D341Med (cell line): ENCODE results near the gene GNAT1.

Experiments
- DNase-seq: peaks from one replicate; pipeline ENCODE4 v3.0.0; 2012; ENCODE audit warnings: low spot score

Gene GNAT1

DNA sequence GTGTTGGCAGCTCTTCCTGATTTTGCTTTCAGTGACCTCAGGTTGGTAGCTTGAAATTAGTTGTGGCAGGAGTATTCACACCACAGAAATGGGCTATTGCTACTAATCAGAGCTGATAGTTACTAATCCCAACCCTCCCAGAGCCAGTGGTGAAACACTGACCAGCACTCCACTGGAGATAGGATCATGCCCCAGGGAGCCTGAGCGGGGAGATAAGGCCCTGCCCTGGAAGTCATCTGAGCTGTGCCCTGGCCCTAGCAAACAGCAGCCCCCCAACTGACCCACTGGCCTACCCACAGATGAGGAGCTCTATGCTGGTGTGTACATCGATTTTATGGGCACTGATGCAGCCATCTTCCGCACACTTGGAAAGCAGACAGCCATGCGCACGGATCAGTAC is 9.4 kb upstream of the GNAT1 start:
- DNase-seq = no peak

DNA sequence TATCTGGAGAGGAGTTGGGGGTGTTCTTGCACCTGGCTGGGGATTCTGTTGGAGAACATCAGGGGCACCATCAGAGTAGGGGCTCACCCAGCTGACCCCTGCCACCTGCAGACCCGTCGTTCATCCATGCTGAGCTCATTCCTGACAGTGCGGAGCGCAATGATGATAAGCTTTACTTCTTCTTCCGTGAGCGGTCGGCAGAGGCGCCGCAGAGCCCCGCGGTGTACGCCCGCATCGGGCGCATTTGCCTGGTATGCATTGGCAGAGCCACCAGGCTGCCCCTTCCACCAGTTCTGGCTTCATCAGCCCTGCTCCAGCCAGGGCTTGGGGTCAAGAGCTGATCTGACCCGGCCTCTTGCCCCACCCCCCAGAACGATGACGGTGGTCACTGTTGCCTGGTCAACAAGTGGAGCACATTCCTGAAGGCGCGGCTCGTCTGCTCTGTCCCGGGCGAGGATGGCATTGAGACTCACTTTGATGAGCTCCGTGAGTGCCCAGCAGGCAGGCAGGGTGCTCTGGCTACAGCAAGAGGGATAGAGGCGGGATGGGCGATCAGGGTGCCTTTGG is 8.8 kb upstream of the GNAT1 start:
- no peak for DNase-seq

DNA sequence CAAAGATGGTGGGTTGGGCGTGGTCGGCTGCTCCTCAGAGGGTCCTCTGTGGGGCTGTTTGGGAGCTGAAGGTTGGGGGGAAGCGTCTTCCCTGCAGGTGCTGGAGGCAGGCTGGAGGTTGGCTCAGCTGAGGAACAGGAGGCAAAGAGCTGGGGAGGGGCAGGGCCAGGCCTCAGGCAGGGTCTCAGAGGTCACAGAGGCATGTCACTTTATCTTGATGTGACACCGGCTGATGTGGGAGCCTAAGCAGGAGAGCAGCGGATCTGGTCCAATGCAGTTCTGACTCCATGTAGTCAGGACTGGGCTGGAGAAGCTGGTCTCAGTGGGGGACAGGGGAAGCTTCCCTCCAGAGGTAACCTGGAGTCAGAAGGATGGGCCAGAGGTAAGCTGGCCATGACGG is 7.7 kb upstream of the GNAT1 start:
- no peak for DNase-seq

DNA sequence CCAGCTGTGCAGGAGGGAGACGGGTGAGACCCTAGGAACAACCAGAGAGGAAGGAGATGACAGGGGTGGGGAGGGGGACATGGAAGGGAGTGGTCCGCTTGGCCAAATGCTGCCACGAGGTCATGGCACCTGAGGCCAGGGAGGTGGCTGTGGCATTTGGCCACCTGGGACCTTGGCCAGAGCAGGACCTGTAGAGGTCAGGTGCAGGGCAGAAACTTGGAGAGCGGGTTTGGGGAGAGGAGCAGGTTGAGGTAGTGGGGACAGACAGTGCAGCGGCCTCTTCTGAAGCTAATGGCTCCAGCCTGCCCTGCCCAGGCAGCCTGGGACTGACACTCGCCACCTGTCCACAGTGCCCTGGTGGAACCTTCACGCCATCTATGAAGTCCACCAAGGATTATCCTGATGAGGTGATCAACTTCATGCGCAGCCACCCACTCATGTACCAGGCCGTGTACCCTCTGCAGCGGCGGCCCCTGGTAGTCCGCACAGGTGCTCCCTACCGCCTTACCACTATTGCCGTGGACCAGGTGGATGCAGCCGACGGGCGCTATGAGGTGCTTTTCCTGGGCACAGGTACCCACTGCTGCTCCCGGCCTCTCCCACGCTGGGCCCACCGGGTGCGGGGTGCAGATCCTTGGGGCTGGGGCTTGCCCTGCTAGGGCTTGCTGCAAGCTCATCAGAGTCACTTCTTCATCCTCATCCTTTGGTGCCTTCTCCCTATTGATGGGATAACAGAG is 7.0 kb upstream of the GNAT1 start:
- DNase-seq = no peak

DNA sequence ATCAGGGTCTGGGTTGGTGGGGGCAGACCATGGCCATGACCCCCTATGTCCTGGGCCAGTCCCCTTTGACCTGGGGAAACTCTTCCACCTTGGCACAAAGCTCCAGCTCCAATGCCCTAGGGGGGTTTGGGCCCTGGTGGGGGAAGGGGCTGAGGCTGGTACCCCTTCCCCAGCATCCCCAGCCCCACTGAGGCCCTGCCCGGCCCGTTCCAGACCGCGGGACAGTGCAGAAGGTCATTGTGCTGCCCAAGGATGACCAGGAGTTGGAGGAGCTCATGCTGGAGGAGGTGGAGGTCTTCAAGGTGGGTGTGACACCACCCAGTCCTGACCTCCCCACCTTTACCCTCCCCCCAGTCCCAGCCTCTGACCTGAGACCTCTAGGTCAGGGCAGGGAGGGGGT is 6.2 kb upstream of the GNAT1 start:
- no peak for DNase-seq

DNA sequence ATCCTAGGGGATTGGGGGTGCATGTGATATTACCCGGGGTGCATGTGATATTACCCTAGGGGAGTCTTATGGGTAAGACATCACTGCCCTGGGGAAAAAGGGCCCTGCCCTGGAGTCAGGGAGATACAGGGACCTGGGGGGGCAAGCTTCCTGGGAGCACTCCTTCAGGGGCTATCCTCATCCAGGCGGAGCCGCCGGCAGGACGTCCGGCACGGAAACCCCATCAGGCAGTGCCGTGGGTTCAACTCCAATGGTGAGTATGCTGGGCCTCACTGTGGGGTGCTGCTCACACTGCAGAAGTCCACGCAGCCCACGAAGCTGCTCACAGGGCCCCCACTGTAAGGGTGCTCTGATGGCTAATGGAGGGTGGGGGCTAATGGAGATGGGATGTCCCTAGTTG is 5.3 kb upstream of the GNAT1 start:
- no peak for DNase-seq

DNA sequence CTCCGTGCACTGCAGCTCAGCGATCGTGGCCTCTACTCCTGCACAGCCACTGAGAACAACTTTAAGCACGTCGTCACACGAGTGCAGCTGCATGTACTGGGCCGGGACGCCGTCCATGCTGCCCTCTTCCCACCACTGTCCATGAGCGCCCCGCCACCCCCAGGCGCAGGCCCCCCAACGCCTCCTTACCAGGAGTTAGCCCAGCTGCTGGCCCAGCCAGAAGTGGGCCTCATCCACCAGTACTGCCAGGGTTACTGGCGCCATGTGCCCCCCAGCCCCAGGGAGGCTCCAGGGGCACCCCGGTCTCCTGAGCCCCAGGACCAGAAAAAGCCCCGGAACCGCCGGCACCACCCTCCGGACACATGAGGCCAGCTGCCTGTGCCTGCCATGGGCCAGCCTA is 3.7 kb upstream of the GNAT1 start:
- no peak for DNase-seq

DNA sequence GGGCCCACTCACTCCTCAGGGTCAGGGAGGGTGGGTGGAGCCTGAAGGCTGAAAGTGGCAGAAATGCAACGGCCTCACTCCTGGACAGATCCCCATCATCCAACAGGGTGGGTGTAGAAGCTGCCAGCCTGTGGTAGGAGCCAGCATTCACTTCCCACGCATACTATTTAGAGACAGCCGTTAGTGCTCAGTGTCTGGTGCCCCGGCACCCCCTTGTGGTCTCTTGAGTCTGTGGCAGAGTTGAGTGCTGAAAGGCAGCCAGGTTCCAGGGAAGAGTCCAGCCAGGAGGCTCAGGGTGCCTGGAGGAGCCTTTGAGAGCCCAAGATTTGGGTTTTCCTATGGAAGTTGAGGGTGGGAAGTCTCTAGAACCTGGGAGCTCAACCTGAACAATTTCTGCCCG is 2.1 kb upstream of the GNAT1 start:
- peak; percentile 78 for DNase-seq

DNA sequence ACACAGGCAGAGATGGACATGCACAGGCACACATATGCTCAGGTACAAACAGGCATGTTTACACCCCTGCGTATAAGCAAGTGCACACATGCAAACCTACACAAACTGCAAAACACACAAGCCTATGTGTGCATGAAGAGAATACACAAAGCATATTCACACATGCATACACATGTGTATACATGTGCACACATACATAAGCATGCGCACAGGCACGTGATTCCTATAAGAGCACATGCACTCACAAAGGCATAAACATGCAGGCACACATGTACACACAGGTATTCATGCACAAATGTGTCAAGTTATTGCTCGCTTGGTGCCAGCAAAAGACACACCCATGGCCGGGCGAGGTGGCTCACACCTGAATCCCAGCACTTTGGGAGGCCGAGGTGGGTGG is 1.4 kb upstream of the GNAT1 start:
- no peak for DNase-seq

DNA sequence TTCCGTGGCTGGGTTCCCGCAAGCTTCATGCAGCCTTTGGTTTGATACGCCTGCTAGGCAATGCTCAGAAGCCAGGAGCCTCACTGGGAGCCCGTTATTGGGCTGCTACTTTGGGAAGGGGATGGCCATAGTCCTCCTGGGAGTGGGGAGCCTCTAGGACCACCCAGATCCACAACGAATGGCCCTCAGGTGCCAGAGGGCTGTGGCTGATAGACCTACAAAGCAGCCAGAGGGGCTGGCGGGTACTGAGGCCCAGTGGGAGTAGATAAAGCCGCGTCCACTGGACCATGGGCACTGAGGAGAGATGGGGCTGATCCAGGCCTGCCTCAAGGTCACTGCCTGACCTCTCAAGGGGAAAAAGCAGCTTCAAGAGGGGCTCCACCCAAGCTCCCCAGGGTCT is 714 bp downstream of the GNAT1 start:
- DNase-seq = no peak

DNA sequence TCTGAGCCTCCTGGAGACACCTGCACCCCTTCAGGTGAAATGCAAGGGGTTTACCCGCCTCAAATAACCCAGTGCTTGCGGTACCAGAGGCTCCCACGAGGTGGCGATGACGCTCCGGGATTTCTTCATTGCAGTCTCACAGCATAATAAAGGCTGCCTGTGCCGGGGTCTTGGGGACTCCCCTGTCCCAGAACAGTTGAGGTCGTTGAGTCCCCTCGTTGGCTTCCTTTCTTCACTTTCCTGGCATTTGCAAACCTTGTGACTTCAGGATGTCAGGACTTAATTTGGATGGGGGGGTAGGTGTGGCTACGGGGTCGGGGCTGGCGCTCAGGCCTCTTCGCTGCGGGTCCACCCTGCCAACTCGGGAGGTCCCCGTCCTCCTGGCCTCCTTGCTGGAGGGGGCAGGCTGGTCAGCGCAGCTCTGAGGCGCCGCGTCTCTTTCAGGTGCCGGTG is 1.3 kb downstream of the GNAT1 start:
- DNase-seq = peak; percentile 79

DNA sequence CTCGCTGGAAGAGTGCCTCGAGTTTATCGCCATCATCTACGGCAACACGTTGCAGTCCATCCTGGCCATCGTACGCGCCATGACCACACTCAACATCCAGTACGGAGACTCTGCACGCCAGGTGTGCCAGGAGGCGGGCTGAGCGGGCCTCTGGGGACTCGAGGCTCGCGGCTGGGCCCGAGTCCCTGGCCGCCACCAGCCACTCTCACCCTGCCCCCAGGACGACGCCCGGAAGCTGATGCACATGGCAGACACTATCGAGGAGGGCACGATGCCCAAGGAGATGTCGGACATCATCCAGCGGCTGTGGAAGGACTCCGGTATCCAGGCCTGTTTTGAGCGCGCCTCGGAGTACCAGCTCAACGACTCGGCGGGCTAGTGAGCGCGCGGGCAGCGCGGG is 1.9 kb downstream of the GNAT1 start:
- no peak for DNase-seq

DNA sequence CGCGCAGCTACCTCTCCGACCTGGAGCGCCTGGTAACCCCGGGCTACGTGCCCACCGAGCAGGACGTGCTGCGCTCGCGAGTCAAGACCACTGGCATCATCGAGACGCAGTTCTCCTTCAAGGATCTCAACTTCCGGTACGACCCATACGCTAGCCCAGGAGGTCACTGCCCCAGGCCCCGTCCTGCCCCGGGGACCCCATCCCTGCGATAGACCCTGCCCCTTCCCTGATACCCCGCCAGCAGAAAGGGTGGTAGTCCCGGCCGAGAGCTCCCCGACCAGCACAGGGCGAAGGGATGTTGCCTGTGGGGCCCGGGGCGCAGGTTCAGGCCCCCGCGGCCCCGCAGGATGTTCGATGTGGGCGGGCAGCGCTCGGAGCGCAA is 2.3 kb downstream of the GNAT1 start:
- DNase-seq = no peak

DNA sequence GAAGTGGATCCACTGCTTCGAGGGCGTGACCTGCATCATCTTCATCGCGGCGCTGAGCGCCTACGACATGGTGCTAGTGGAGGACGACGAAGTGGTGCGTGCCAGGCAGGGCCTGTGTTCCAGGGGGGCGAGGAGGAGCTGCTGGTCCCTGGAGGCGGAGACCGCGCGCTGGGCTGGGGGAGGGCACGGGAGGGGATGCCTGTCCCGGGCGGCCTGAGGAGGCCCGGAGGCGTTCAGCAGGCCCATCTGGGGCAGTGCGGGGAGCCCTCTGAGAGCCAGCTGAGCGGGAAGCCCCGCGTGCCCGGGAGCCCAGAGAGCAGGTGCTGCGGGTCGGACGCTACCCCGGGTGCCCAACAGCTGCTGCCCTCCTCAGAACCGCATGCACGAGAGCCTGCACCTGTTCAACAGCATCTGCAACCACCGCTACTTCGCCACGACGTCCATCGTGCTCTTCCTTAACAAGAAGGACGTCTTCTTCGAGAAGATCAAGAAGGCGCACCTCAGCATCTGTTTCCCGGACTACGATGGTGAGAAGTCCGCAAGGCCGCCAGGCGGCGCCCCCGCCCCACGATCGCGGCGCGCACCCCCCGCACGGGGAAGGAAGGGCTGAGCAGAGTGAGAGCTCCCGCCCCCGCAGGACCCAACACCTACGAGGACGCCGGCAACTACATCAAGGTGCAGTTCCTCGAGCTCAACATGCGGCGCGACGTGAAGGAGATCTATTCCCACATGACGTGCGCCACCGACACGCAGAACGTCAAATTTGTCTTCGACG is 2.9 kb downstream of the GNAT1 start:
- DNase-seq = peak; percentile 87

DNA sequence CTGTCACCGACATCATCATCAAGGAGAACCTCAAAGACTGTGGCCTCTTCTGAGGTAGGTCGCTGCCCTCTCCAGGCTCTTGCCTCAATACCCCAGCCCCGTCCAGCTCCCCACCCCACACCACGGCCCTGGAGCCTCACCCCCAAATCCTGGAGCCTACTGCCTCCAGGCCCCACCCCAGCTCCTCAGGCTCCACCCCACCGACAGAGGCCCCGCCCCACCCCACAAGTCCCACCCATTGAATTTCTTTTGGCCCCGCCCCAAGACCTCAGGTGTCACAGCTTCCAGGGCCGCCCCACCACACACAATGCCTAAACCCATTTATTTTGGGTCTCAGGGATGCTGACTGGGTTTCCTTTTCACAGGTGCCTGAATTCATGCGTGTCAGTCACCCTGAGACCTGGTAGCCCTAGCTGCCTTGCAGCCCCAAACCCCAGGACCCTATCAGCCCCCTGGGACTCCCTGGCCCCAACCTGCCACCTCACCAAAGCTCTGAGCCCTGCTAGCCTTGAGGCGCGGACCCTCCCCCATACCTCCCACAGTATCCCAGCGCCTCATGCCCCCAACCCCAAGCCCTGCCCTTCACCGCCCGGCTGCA is 3.6 kb downstream of the GNAT1 start:
- peak; percentile 67 for DNase-seq

DNA sequence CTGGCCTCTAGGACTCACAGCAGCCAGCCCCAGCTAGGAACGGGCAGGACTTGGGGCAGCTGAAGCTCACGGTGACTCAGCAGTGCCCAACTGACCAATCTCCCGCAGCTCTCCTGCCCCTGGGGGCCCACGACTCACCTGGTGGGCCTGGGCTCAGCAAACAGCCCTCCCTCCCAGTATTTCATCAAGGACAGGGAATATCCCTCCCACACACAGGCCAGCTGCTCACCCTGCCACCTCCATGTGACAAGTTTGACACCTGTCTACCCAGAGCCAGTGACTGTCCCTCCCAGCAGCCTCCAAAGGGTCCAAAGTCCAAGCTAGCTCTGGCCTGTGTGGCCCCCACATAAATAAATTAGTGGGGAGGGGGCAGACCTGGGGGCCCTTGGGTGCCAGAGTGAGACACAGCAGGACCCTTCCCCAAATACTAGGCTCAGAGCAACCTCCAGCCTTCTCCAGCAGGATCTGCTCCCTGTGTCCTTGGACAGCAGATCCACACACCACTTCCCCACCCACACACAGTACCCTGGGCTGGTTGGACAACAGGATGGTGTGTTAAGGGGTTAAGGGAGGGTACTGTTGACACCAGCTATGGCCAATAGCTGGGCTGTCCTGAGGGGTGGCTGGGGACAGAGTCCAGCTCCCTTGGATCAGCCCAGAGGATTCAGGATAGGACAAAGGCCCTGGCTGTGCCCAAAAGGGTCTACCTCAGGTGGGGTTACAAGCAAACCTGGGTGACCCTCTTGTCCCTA is 4.3 kb downstream of the GNAT1 start:
- no peak for DNase-seq

DNA sequence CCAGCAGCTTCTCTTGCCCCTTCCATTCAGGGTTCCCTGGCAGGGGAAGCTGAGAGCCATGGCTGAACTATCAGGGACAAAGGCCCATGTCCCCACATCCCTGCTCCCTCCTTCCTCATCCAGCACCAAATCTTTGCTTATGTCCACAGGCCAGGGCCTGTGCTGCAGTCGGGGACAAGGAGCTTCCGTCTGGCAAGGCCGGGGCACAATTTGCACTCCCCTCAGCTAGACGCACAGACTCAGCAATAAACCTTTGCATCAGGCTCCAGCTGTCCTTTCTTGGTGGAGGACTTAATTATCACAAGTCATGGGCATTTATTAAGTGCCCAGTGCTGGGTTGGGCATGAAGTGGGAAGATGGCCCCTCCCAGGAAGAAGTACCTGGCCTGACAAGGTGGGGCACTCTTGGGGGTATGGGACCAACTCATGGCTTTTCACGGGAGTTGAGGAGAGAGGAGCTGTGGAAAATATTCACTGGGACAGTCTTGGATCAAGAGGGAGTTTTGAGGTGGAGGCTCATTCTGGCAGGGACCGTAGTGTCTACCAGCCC is 4.9 kb downstream of the GNAT1 start:
- DNase-seq = no peak

DNA sequence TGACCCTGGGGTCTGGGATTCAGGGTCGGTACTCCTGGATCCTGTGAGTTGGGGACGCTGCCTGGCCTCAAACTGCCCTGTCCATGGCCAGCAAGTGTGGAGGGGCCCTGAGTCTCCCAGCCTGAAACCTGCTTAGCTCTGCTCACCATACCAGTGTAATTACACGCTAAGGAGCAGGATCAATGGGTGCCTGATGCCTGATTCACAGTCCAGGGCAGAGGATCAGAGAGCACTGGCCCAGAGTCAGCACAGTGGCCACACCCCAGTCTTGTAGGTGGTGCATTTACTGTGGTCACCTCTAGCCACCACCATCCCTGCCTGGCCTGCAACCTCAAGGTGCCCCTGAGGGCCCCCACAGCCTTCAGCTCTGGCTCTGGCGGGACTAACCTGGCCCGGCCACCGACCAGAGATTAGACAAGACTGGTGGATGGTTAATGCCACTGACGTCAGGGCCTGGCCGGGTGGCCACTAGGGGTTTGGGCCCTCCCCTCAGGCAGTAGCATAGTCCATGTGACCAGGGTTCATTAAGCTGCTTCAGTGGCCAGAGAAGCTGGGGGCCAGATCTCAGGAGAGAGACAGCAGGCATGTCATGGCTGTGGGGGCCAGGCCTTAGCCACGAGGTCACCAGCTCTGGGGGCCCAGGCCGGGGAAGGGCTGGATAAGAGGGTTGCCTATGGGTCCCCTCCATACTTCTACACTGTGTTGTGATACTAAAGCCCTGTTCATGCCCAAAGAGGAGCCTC is 10.3 kb downstream of the GNAT1 start:
- no peak for DNase-seq

DNA sequence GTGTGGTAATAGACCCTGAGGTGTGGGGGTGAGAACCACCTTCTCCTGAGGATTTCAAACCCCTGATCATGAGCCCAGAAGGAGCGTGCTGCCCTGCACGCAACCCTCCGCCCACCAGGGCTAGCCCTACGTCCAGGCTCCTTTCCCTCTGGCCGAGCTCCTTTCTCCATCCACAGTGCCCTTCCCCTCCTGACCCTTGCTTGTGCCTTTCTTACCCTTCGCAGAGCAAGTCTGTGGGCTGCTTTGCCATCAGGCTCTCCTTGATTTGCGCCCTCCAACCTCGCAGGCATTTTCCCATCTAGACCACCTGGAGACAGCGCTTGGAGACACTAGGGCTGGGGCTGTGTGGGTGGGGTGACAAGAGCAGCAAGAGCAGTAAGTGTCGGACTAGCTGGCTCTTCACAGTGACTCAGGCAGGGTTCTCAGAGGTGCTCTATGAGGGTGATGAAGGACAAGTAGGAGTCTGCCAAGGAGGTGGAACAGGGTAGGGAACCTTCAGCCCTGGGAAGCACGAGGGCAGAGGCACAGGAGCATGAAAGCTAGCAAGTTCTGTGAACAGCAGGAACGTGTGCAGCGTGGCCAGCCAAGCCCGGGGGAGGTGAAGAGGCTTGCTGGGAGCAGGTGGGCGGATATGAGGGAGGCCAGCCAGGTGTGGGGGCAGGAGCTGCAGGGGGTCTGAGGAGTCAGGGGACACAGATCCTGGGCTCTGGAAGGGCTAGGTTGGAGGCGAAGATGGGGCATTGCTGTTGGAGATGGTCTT is 11.1 kb downstream of the GNAT1 start:
- DNase-seq = no peak

DNA sequence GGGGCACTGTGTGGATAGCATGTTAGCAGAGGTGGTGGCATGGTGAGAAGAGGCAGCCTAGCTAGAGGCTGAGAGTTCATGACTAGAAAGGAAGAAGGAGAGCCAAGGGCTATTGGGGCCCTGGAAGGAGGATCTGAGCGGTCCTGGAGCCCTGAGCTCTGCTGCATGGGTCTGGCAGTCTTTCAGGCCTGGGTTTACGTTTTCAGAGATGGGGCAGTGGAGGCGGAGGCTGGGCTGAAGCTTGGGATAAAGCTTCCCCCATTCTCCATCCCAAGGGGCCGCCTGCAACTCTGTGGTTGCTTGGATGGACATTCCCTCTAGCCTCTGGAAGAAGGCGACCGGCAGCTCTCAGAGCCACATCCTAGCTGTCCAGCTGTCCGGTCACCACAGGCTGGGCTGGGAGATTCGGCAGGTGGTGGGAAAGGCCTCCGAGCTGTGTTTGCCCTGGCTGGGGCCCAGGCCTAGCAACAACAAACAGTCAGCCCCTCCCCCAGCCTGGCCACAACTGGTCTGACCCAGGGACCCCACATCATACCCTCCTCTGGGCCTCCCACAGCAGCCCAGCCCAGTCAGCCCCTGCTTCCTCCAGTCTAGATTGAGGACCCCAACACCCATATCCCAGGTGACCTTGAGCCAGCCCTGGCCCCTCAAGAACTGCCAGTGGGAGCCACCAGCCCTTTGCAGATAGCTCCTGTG is 11.9 kb downstream of the GNAT1 start:
- no peak for DNase-seq
